Pancreas (tissue), 10 donors: ENCODE measurements around the gene MEIG1. TPM values are rescaled to one million over a fixed set of nuclear protein-coding genes. Genes with fewer than 3 reads are reported as not detected.
"Not testable (repeated sequence)": the region's sequence is repeated elsewhere in the genome, so short reads cannot be mapped to it uniquely, and the experiment has no call there.

Source experiments
- ATAC-seq, 4 donors: fragments of 200-7000 bp; cut with Tn5 transposase; one replicate each; pipeline versions ENCODE4 v1.8.0 to v1.9.1; 2020; ENCODE audit warnings: mild to moderate bottlenecking in 4 of 4, moderate library complexity in 4 of 4
- DNase-seq, 6 donors: peaks; one replicate each; pipeline ENCODE4 v3.0.0-alpha.2; 2020
- FAIRE-seq: peaks from 2 replicates; lab custom pipeline; 2012; peaks lifted over from hg19 to GRCh38; lab: Jason Lieb, UNC
- H3K27ac ChIP-seq, 4 donors: fragments of 200-600 bp; sonication (generic); 1 replicate in 3 of 4; 2 replicates in 1 of 4; pipeline versions ENCODE4 v1.5.0 to v1.8.0; 2020
- H3K27me3 ChIP-seq, 4 donors: fragments of 200-600 bp; one replicate each; pipeline ENCODE4 v1.8.0; 2021
- H3K36me3 ChIP-seq, 3 donors: fragments of 200-600 bp; sonication (generic) in 1 of 3; one replicate each; pipeline versions ENCODE4 v1.5.0 to v1.8.0; 2020 to 2021
- H3K4me1 ChIP-seq, 3 donors: fragments of 200-600 bp; one replicate each; pipeline ENCODE4 v1.8.0; 2021
- H3K4me3 ChIP-seq, 4 donors: fragments of 200-600 bp; sonication (generic) in 2 of 4; one replicate each; pipeline versions ENCODE4 v1.5.0 to v1.8.0; 2020 to 2021
- H3K9me3 ChIP-seq, 4 donors: fragments of 200-600 bp; one replicate each; pipeline ENCODE4 v1.8.0; 2021
- CTCF ChIP-seq, 4 donors: fragments of 200-600 bp; sonication (generic) in 3 of 4; IDR thresholded peaks; one replicate each; pipeline versions ENCODE4 v1.5.0 to v1.8.0; 2021; ENCODE audit warnings: antibody characterized with exemption in 4 of 4
- whole genome bisulfite sequencing, 2 donors: extraction: QIAGEN DNeasy Blood & Tissue Kit; methylation state at CpG; one replicate each; pipeline ENCODE4 v1.1.7; 2013; 5-methylcytosine and 5-hydroxymethylcytosine counted together
- intact Hi-C, 3 donors: fragments of 100-400 bp; cut with DNase I; formaldehyde crosslinking; loops; one replicate each; pipeline versions ENCODE4 v1.11.1 to v1.14.2; 2022
- polyA plus RNA-seq, 2 donors: library from polyadenylated mRNA; stranded (reverse); fragments of 200-250 nt; gene quantifications; one replicate each; pipeline ENCODE4 v1.2.3, GENCODE V29; 2013
- total RNA-seq, 6 donors: library from RNA; stranded (reverse); fragmentation: NEBNext Ultra II Directional in 4 of 6; extraction: Animal tissue kit (Norgen Biotek cat#: 25700) in 4 of 6; gene quantifications; one replicate each; pipeline versions ENCODE4 v1.2.1 to v1.2.4, GENCODE V29; 2021 to 2023
- donor health status: healthy with polysubstance abuse.
- donor health status: DM: no; HTN: no; CAD: no; lungs with moderate emphysema.
- donor health status: DM: no; HTN: no; CAD: no.
- donor health status: control.
- donor health status: control.
- donor health status: Bipolar disorder and iron deficiency.
- donor health status: DM: yes; HTN: yes; CAD: no.
- donor health status: DM: no; HTN: no; CAD: no.
- donor health status: DM: no; HTN: no; CAD: no.
- donor health status: DM: yes; HTN: yes; CAD: no.

The MEIG1 gene
- total and polyA plus RNA-seq, 8 donors, result 0.44 to 1.5 TPM; not detected in 6

- H3K4me3 ChIP-seq, H3K36me3 ChIP-seq, H3K9me3 ChIP-seq, H3K4me1 ChIP-seq, intact Hi-C loops, FAIRE-seq, ATAC-seq, H3K27me3 ChIP-seq: not testable (repeated sequence)
- peak overlapping the region in 1 of 4 donors; percentile 39 for H3K27ac ChIP-seq
- 25 to 35% methylated on average over 18 to 19 of the region's 19 CpGs for WGBS, 2 donors
- peak in 5 of 6 donors; percentile 63 to 83 (median 72) for DNase-seq
- TF ChIP-seq CTCF (IDR thresholded peaks at IDR 0.05), result peak in 1 of 4 donors; percentile 8
Observed at GRCh38 chr10:14991035-14991749, 32.0 kb downstream of the MEIG1 start.

- DNase-seq, FAIRE-seq, ATAC-seq, H3K36me3 ChIP-seq, intact Hi-C loops, H3K27me3 ChIP-seq, H3K27ac ChIP-seq, H3K9me3 ChIP-seq, H3K4me1 ChIP-seq, H3K4me3 ChIP-seq: not testable (repeated sequence)
- 92 to 94% methylated on average over 9 of the region's 9 CpGs for WGBS, 2 donors
Observed at GRCh38 chr10:14992336-14992735, 33.1 kb downstream of the MEIG1 start.

GRCh38 chr10:14993500-14994455, 34.6 kb downstream of the MEIG1 start:
- FAIRE-seq, H3K27ac ChIP-seq, H3K27me3 ChIP-seq, DNase-seq, H3K4me3 ChIP-seq, ATAC-seq, intact Hi-C loops, H3K36me3 ChIP-seq, H3K4me1 ChIP-seq, H3K9me3 ChIP-seq: not testable (repeated sequence)
- 82 to 85% methylated on average over 32 of the region's 32 CpGs for WGBS, 2 donors

- no peak overlapping the region for H3K27ac ChIP-seq
- no peaks in the 10 kb centered on the region for H3K36me3 ChIP-seq
- no peaks in the 10 kb centered on the region for H3K27me3 ChIP-seq
- no peaks in the 10 kb centered on the region for H3K9me3 ChIP-seq
- 76 to 83% methylated on average over 50 of the region's 50 CpGs for WGBS, 2 donors
- DNase-seq (no peak), ATAC-seq (no peak), FAIRE-seq (no peak)
- H3K4me3 ChIP-seq, result no peak overlapping the region
- intact Hi-C loops, result no loop called here
- TF ChIP-seq CTCF (IDR thresholded peaks at IDR 0.05), result no peak
- H3K4me1 ChIP-seq, result peaks cover 0 to 4% (median 0%) of the 10 kb centered on the region in 3 donors
Observed at GRCh38 chr10:14995964-14996565, 36.9 kb downstream of the MEIG1 start.

GRCh38 chr10:15013530-15013929, 54.3 kb downstream of the MEIG1 start:
- H3K4me1 ChIP-seq, FAIRE-seq, intact Hi-C loops, H3K27me3 ChIP-seq, H3K27ac ChIP-seq, H3K4me3 ChIP-seq, H3K36me3 ChIP-seq, H3K9me3 ChIP-seq: not testable (repeated sequence)
- WGBS, 2 donors, result 13% methylated on average over 5 of the region's 5 CpGs
- ATAC-seq (peak; percentile 92 to 98 (median 94)), DNase-seq (peak in 4 of 6 donors; percentile 24 to 72 (median 63))

- H3K36me3 ChIP-seq, result no peaks in the 10 kb centered on the region
- no peak for TF ChIP-seq CTCF (IDR thresholded peaks at IDR 0.05)
- no peak for DNase-seq
- ATAC-seq, result no peak
- no peaks in the 10 kb centered on the region for H3K27me3 ChIP-seq
- no peak for FAIRE-seq
- H3K4me3 ChIP-seq, result no peak overlapping the region
- intact Hi-C loops, result no loop called here
- WGBS, 2 donors, result 54 to 67% methylated on average over 7 of the region's 7 CpGs
- H3K27ac ChIP-seq, result no peak overlapping the region
- H3K4me1 ChIP-seq, result no peaks in the 10 kb centered on the region
- H3K9me3 ChIP-seq, result no peaks in the 10 kb centered on the region
Observed at GRCh38 chr10:15015451-15015850, 56.3 kb downstream of the MEIG1 start.

- DNase-seq, intact Hi-C loops, H3K27ac ChIP-seq, ATAC-seq, H3K36me3 ChIP-seq, H3K27me3 ChIP-seq, FAIRE-seq, H3K4me1 ChIP-seq, H3K4me3 ChIP-seq, H3K9me3 ChIP-seq: not testable (repeated sequence)
- 79 to 82% methylated on average over 2 to 4 of the region's 5 CpGs for WGBS, 2 donors
Observed at GRCh38 chr10:15020966-15021365, 61.8 kb downstream of the MEIG1 start.
